Omental fat pad (tissue), 4 donors: Measurements from ENCODE around the gene LAMTOR2. TPM values are rescaled to one million over a fixed set of nuclear protein-coding genes. Genes with fewer than 3 reads are reported as not detected.

ENCODE experiments used
- ATAC-seq: fragments of 150-250 bp; one replicate; pipeline ENCODE4 v1.9.1; 2016; ENCODE audit warnings: mild to moderate bottlenecking, moderate library complexity; ENCODE audit not compliant: low FRiP score
- DNase-seq: peaks from one replicate; pipeline ENCODE4 v3.0.0-alpha.2; 2019; ENCODE audit warnings: low spot score
- total RNA-seq, 4 donors: library from RNA; depleted of rRNA; stranded (reverse); fragments of >200 nt; gene quantifications; one replicate each; pipeline ENCODE4 v1.1.0, GENCODE V29; 2016
- TF ChIP-seq, protein P1 (sequence below), 3 donors: fragments of 450-650 bp; IDR thresholded peaks; one replicate each; pipeline ENCODE4 v1.5.1; 2016 to 2017; ENCODE audit warnings: antibody characterized with exemption in 3 of 3, mild to moderate bottlenecking in 3 of 3, moderate library complexity in 2 of 3

Gene LAMTOR2
- total RNA-seq, 4 donors from 2014 or later = 45.8 to 74.3 (median 65.0) TPM

DNA sequence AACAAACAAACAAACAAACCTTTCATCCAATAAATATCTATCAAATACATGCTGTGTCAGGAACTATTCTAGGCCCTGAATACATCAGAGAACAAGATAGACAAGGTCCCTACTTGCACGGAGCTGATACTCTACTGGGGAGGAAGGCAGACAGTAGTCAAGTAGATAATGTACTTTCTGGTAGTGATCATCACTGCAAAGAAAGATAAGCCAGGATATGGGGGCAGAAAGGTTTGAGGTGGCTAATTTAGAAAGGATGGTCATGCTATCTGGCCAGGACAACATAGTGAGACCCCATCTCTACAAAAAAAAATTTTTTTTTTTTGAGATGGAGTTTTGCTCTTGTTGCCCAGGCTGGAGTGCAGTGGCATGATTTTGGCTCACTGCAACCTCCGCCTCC lies 37.0 kb downstream of the LAMTOR2 start:
- ATAC-seq = no peak
- TF ChIP-seq, protein P1, sequence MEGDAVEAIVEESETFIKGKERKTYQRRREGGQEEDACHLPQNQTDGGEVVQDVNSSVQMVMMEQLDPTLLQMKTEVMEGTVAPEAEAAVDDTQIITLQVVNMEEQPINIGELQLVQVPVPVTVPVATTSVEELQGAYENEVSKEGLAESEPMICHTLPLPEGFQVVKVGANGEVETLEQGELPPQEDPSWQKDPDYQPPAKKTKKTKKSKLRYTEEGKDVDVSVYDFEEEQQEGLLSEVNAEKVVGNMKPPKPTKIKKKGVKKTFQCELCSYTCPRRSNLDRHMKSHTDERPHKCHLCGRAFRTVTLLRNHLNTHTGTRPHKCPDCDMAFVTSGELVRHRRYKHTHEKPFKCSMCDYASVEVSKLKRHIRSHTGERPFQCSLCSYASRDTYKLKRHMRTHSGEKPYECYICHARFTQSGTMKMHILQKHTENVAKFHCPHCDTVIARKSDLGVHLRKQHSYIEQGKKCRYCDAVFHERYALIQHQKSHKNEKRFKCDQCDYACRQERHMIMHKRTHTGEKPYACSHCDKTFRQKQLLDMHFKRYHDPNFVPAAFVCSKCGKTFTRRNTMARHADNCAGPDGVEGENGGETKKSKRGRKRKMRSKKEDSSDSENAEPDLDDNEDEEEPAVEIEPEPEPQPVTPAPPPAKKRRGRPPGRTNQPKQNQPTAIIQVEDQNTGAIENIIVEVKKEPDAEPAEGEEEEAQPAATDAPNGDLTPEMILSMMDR (IDR thresholded peaks at IDR 0.05) = no peak

DNA sequence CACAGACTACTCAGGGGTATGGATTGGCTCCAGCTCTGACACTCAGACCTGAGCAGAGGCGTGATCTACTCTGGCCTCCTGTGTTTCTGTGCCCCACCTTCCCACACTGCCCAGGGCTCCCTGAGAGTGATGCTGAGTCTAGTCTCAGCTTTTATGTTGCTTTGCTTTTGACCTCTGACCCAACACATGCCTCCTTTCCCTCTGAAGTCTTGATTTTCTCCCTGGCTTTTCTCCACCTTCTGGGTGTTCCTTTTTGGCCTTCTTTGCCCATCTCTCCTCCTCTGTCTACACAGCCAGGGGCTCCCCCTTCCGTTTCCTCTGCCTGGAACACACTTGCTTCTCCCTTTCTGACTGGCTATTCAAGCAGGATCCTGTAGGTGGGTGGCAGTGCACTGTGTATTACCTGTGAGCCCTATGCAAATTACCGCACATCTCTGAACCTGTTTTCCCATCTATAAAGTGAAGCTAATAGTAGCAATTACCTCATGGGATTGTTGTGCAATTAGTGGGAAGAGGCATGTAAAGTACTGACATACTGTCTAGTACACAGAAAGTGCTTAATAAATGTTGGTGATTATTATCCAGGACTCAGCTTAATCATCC lies 41.4 kb downstream of the LAMTOR2 start:
- TF ChIP-seq, protein P1 (IDR thresholded peaks at IDR 0.05) = no peak
- ATAC-seq (peak; percentile 19), DNase-seq (no peak)

More for the DNA sequence above, 37.0 kb downstream of the LAMTOR2 start:
- no peak for DNase-seq

DNA sequence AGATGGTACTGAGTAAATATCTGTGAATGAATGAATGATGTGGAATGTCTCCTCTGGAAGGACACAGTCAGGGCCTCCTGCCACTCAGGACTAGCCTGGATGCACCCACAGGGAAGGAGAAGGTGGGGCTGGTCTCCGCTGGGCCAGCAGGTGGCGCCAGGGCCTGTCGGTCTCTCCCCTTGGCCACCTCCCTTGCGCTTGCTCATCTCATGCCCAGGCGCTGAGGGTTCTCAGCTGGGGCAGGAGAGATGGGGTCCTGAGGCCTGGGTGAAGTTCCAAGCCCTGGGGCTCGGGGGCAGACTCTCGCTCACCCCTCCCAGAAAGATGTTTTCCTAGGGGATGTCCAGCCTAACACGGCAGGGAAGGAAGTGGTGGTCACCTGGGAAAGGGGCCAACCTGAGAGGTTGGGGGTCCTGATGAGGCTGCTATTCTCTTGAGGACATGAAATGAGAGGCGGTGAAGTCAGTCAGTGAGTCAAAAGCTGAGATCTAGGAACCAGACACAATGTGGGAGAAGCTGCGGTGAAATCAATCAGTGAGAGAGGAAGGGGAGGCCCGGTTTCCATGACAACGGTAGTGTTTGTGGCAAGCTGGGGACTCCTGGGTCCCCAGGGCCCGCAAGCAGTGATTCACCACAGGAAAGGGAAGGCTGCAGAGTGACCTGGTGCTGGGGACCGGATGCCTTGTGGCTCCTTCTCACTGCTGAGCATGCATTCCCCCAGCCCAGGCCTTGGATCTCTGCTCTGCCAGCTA lies 42.2 kb downstream of the LAMTOR2 start:
- ATAC-seq (peak; percentile 84), DNase-seq (peak; percentile 72)
- TF ChIP-seq, protein P1 (IDR thresholded peaks at IDR 0.05) = peak in 2 of 3 donors; percentile 15 to 86

DNA sequence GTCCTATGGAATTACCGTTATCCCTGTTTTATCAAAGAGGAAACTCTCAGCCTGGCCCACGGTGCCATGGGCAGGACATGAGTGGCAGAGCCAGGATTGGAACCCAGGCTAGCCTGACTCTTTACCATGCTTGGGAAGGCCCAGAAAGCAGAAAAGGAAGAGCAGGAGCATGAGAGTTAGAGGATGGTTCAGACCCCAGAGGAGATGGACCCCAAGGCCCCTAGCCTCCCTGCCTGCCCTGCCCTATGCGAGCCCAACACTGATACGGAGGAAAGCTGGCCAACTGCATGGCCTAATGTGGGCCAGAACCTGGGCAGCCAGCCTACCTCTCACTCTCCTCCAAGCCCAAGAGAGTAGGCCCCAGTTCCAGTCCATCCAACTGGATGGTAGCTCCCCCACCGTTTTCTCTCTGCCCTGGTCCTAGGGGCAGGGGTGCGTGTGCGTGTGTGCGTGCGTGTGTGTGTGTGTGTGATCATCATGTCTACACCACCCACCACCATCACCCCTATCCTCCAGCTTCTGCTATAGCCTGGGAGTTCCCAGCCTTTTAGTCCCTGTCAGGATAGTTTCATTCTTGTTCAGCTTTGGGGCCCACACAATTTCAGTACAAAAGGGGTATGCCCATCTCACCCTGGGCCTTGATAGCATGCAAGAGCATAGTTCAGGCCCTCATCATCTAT lies 43.1 kb downstream of the LAMTOR2 start:
- ATAC-seq (no peak), DNase-seq (no peak)
- TF ChIP-seq, protein P1 (IDR thresholded peaks at IDR 0.05) = no peak

DNA sequence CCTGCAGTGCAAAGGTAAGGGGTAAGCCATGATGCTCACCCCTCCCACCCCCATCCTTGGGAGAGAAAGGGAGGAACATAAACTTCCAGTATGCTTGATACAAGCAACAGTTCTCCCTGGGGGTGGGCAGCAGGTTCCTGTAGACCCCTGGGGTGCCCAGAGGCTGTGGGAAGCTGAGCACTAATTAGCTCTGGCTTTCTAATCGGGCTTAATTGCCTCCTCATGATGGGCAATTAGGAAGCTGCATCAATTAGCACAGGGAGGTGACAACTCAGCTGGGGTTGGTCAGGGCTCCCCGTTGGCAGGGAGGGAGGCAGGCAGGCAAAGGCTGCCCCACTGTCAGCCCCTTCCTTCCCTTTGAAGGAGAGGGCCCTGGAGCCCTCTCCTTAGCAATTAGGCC lies 44.2 kb downstream of the LAMTOR2 start:
- DNase-seq = no peak
- ATAC-seq = no peak

DNA sequence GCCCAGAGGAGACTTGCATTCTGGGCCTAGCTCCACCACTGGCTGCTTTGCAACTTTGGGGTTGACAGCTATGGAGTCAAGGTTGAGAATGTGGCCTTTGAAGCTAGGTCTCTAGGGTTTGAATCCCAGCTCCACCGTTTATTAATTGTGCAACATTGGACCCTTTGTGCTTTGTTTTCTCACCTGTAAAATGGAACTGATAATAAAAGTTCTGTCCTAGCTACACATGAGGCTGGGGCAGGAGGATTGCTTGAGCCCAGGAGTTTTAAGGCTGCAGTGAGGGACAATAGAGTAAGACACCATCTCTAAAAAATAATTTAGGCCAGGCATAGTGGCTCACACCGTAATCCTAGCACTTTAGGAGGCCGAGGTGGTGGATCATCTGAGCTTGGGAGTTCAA lies 44.7 kb downstream of the LAMTOR2 start:
- TF ChIP-seq, protein P1 (IDR thresholded peaks at IDR 0.05) = no peak
- no peak for ATAC-seq
- no peak for DNase-seq

More for the DNA sequence above, 44.2 kb downstream of the LAMTOR2 start:
- TF ChIP-seq, protein P1 (IDR thresholded peaks at IDR 0.05) = no peak
